Stomach smooth muscle (tissue), 2 donors: ENCODE measurements around the gene PARP11.

Experiments
- H3K27ac ChIP-seq: one replicate; pipeline ENCODE4 v1.7.0; 2013; ENCODE audit warnings: mild to moderate bottlenecking, low read length, inconsistent platforms
- H3K27me3 ChIP-seq, 2 donors: one replicate each; pipeline ENCODE4 v1.7.0; 2013; ENCODE audit warnings: low read length in 2 of 2; ENCODE audit not compliant: insufficient read depth in 2 of 2, control insufficient read depth in 1 of 2
- H3K36me3 ChIP-seq, 2 donors: one replicate each; pipeline ENCODE4 v1.7.0; 2013; ENCODE audit warnings: low read length in 2 of 2; ENCODE audit not compliant: control insufficient read depth in 2 of 2, insufficient read depth in 2 of 2
- H3K4me1 ChIP-seq: one replicate; pipeline ENCODE4 v1.7.0; 2013; ENCODE audit warnings: low read length; ENCODE audit not compliant: control insufficient read depth, insufficient read depth
- H3K4me3 ChIP-seq, 2 donors: one replicate each; pipeline ENCODE4 v1.7.0; 2013; ENCODE audit warnings: low read length in 2 of 2
- H3K9ac ChIP-seq, 2 donors: one replicate each; pipeline ENCODE4 v1.7.0; 2013; ENCODE audit warnings: low read length in 2 of 2, mild to moderate bottlenecking in 1 of 2
- H3K9me3 ChIP-seq, 2 donors: one replicate each; pipeline ENCODE4 v1.7.0; 2013; ENCODE audit warnings: low read length in 2 of 2; ENCODE audit not compliant: control insufficient read depth in 2 of 2
- donor health status: healthy.
- donor health status: Pancreatic carcinoma.

PARP11 gene

DNA sequence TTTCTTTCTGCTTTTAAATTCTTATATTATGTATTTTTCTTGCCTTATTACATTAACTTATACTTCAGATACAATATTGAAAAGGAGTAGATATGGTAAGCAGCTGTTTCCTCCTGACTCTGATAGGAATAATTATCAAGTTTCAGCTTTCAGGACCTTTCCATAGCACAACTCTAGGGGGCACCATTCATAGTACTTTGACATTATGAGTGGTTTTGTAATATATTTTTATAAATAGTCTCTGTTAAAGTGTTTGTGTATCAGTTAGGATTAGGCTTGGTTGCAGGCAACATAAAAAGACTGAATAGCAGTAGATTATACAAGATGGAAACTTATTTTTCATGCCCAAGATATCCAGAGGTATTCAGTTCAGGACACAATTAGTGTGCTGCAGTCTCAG lies 27.9 kb upstream of the PARP11 start:
- H3K9ac ChIP-seq: no peak overlapping the region

GRCh38 chr12:3898756-3899155 lies 25.6 kb upstream of the PARP11 start:
- Histone ChIP-seq H3K27me3 (no peaks in the 10 kb centered on the region), H3K9me3 (no peaks in the 10 kb centered on the region), H3K4me1 (no peaks in the 10 kb centered on the region), H3K27ac (no peak overlapping the region), H3K9ac (no peak overlapping the region), H3K36me3 (no peaks in the 10 kb centered on the region), H3K4me3 (no peak overlapping the region)

More for the DNA sequence above, 27.9 kb upstream of the PARP11 start:
- Histone ChIP-seq H3K9me3 (no peaks in the 10 kb centered on the region), H3K27ac (no peak overlapping the region), H3K27me3 (no peaks in the 10 kb centered on the region), H3K4me1 (no peaks in the 10 kb centered on the region), H3K4me3 (no peak overlapping the region), H3K36me3 (no peaks in the 10 kb centered on the region)

GRCh38 chr12:3897371-3897971 lies 24.3 kb upstream of the PARP11 start:
- H3K27me3 ChIP-seq: no peaks in the 10 kb centered on the region
- H3K4me3 ChIP-seq: no peak overlapping the region
- no peaks in the 10 kb centered on the region for H3K36me3 ChIP-seq
- H3K4me1 ChIP-seq: no peaks in the 10 kb centered on the region
- H3K9me3 ChIP-seq: no peaks in the 10 kb centered on the region
- H3K9ac ChIP-seq: no peak overlapping the region
- no peak overlapping the region for H3K27ac ChIP-seq

DNA sequence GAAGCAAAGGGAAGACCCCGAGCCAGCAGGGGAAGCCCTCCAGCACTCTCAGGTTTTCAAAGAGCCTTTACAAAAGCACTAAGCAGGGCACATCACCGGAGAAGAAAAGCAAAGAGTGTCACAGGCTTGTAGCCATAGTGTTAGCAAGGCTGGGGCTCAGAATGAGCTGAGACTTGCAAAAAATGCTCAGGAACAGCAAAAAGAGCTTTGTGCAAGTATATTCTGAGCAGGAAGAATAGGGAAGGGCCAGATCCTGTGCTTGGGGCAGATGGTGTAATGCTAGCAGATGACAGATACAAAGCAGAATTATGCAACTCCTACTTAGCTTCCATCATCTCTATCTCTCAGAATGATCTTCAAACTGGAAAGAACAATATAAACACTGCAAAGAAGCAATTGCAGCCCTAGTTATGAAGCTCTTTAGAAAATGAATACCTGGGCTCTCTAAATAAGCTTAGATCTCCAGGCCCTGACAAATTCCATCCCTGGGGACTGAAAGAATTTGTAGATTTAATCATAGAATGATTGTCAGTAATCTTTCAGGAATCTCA lies 23.7 kb upstream of the PARP11 start:
- no peak overlapping the region for H3K9ac ChIP-seq
- no peaks in the 10 kb centered on the region for H3K36me3 ChIP-seq
- no peaks in the 10 kb centered on the region for H3K4me1 ChIP-seq
- H3K4me3 ChIP-seq: no peak overlapping the region
- no peak overlapping the region for H3K27ac ChIP-seq
- no peaks in the 10 kb centered on the region for H3K27me3 ChIP-seq
- H3K9me3 ChIP-seq: no peaks in the 10 kb centered on the region

GRCh38 chr12:3896356-3896755 lies 23.2 kb upstream of the PARP11 start:
- Histone ChIP-seq H3K4me1 (no peaks in the 10 kb centered on the region), H3K36me3 (no peaks in the 10 kb centered on the region), H3K4me3 (no peak overlapping the region), H3K9me3 (no peaks in the 10 kb centered on the region), H3K27me3 (no peaks in the 10 kb centered on the region), H3K9ac (no peak overlapping the region), H3K27ac (no peak overlapping the region)

GRCh38 chr12:3892631-3893030 lies 19.4 kb upstream of the PARP11 start:
- H3K4me1 ChIP-seq: no peaks in the 10 kb centered on the region
- H3K27ac ChIP-seq: no peak overlapping the region
- no peaks in the 10 kb centered on the region for H3K27me3 ChIP-seq
- no peak overlapping the region for H3K9ac ChIP-seq
- no peak overlapping the region for H3K4me3 ChIP-seq
- H3K36me3 ChIP-seq: no peaks in the 10 kb centered on the region
- H3K9me3 ChIP-seq: no peaks in the 10 kb centered on the region

DNA sequence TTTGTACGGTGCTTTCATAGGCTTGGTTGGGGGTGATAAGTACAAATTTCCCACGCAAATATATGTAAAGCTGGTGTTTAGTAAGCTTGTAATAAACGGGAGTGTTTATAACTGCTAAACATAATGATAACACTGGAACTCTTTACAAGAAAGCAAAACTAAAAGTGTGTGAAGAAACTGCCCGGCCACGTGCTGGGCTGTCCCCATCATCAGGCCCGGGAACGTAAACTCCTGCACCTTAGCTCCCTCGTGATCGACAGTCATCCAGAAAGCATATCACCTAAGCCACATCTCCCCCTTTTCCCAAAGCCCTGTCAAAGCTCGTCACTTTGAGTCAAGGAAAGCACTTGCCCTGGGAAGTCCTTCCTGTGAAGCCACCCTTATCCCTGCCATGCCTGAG lies 18.0 kb upstream of the PARP11 start:
- no peaks in the 10 kb centered on the region for H3K27me3 ChIP-seq
- no peak overlapping the region for H3K9ac ChIP-seq
- H3K4me3 ChIP-seq: no peak overlapping the region
- H3K36me3 ChIP-seq: no peaks in the 10 kb centered on the region
- H3K4me1 ChIP-seq: no peaks in the 10 kb centered on the region
- H3K27ac ChIP-seq: no peak overlapping the region
- H3K9me3 ChIP-seq: no peaks in the 10 kb centered on the region

DNA sequence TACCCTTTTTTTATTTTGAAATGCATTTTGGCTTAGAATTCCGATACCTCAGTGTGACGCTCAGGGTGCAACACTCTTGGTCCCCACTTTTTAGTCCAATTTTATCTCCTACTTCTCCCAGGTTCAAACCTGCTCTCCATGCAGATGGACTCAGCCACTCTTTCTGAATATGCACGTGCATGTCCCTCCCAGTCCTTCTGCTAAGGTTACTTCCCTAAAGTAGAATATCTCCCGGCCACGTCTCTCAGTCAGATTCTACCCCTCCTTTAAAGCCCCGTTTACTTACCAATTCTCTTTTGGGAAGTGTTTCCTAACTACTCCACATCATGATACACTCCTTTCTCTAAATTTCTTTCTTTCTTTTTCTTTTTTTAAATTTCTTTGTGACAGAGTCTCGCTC lies 15.5 kb upstream of the PARP11 start:
- Histone ChIP-seq H3K4me1 (no peaks in the 10 kb centered on the region), H3K9ac (no peak overlapping the region), H3K36me3 (no peaks in the 10 kb centered on the region), H3K27me3 (no peaks in the 10 kb centered on the region), H3K27ac (no peak overlapping the region), H3K4me3 (no peak overlapping the region), H3K9me3 (no peaks in the 10 kb centered on the region)

DNA sequence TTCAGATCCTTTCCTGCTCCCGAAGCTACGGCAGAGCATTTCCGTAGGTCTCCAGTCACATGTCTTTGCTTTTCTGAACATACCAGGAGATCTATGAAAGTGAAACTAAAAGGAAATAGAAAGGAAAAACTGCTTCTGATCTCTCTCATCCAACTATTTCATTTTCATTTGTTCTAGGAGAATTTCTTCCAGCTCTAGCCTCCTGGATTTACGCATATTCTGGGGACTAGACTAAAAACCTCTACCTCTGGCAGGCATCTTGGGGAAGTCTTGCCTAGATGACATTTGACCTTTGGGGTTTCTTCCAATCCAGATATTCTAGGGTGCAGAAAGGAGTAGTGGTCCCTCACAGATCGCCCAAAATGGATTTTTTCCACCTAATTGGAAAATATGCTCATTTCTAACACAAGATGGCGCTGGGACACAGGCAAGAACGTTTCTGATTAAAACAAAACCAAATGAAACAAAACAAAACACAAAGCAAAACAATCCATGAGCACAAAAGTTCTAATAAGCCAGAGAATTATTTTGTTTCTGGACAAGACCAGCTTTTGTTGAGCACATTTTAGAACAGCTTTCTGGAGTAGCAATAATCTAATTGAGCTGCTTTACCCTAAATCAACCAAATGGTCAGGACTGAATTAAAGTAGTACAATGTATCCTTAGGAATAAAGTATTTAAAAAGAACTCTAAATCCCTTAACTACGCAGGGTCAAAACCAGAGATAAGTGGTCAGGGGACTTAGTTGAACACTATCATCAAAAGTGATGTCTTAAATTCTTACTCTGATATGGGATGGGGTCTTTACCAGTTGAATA lies 12.3 kb upstream of the PARP11 start:
- Histone ChIP-seq H3K9ac (peak overlapping the region; percentile 37 to 40), H3K4me3 (peak overlapping the region; percentile 50 to 68), H3K27me3 (peaks cover 0 to 2% of the 10 kb centered on the region in 2 donors), H3K36me3 (no peaks in the 10 kb centered on the region), H3K9me3 (no peaks in the 10 kb centered on the region), H3K27ac (no peak overlapping the region), H3K4me1 (no peaks in the 10 kb centered on the region)

DNA sequence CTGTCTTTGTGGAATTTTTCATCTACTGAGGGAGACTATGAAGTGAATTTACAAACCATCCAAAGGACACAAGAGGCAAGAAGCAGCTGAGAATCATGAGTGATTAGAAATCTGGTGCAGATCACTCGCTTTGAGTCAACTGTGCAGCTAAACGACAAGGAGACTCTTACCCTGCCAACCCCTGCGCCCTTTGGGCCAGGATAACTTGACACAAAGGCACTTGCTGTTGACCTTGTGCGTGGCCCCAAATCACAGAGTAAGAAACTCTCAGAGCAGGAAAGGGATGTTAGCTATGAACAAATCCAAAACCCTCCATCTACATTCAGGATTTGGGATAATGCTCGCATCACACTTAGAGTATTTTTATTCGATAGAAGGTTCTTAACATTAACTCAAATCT lies 11.5 kb upstream of the PARP11 start:
- Histone ChIP-seq H3K27ac (no peak overlapping the region), H3K9ac (peak overlapping the region in 1 of 2 donors; percentile 39), H3K36me3 (no peaks in the 10 kb centered on the region), H3K4me1 (no peaks in the 10 kb centered on the region), H3K4me3 (no peak overlapping the region), H3K27me3 (peaks cover 0 to 2% of the 10 kb centered on the region in 2 donors), H3K9me3 (no peaks in the 10 kb centered on the region)
